ENCODE measurements around the gene IL19. TPM values are rescaled to one million over a fixed set of nuclear protein-coding genes. Genes with fewer than 3 reads are reported as not detected.

IL19 gene
- polyA plus RNA-seq, 1 of the 3 experiments (the other 2 are of a cell fraction), result not detected

DNA sequence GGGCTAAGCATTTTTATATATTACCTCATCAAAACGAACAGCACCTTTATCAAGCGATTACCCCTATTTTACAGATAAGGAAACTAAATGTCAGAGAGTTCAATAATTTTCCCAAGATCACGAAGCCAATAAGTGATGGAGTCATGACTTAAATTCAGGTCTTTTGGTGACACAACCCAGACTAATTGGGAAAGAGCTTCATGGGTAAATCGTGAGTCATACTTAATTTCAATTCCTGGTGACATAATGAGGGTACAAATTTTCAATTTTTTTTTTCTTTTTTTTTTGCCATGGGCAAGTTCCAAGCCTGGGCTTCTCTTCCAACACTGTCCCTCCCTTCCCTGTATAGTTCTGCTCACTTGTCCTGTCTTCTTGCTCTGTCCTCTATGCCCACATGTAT lies 31.8 kb downstream of the IL19 start:
- Histone ChIP-seq H4K20me1 (ENCODE audit: insufficient read depth) (no peaks in the 10 kb centered on the region), H3F3A (replicated peaks; ENCODE audit: insufficient read depth) (no peaks in the 10 kb centered on the region), H3K9me2 (no peaks in the 10 kb centered on the region), H3K36me3 (replicated peaks in 1 of 2; ENCODE audit: control insufficient read depth in 1 of 2, insufficient read depth in 2 of 2, low read length in 1 of 2) (no peaks in the 10 kb centered on the region), H3K27me3 (ENCODE audit: insufficient read depth) (peaks cover 17% of the 10 kb centered on the region; the same call in 1 of the 2 replicates), H3K27ac (ENCODE audit: low read depth in 2 of 2, low read length in 1 of 2) (no peak overlapping the region), H3K79me2 (ENCODE audit: insufficient read depth) (no peaks in the 10 kb centered on the region), H3K4me2 (no peak overlapping the region), H3K9me3 (no peaks in the 10 kb centered on the region), H3K4me1 (ENCODE audit: control insufficient read depth in 1 of 2, insufficient read depth in 2 of 2, low read depth in 1 of 2, low read length in 1 of 2) (peaks cover 0 to 26% of the 10 kb centered on the region in 2 experiments; a peak in 2 of 4 replicates), H2AFZ (ENCODE audit: low read depth) (no peak overlapping the region), H3K4me3 (ENCODE audit: low read depth in 2 of 2, low read length in 1 of 2) (no peak overlapping the region), H3K9ac (no peak overlapping the region)
- WGBS (ENCODE audit: low lambda C conversion rate), result 47% methylated on average over 4 of the region's 4 CpGs
- ChIA-PET POLR2A (no interaction called here), CTCF (interaction anchor here (1.5 kb wide), 1 partner anchor 41 kb away, joined by 5 read pairs; no protein-coding TSS in a partner anchor)
- TF ChIP-seq MXI1 (IDR thresholded peaks at IDR 0.05; ENCODE audit: low read depth, low read length) (no peak), SMC3 (IDR thresholded peaks at IDR 0.05; ENCODE audit: low read depth, low read length) (no peak), JUND (IDR thresholded peaks at IDR 0.05) (no peak), IRF3 (IDR thresholded peaks at IDR 0.05; ENCODE audit: low read depth, low read length) (no peak), POLR2AphosphoS5 (IDR thresholded peaks at IDR 0.05; ENCODE audit: low read depth, low read length) (no peak), RAD21 (IDR thresholded peaks at IDR 0.05; ENCODE audit: low read length) (no peak), FOXJ3 (CRISPR knock-in tag; IDR thresholded peaks at IDR 0.05) (no peak), NRF1 (IDR thresholded peaks at IDR 0.05; ENCODE audit: low read depth, low read length) (no peak), TEAD4 (IDR thresholded peaks at IDR 0.05; ENCODE audit: borderline replicate concordance, insufficient read depth) (no peak), GATA2 (CRISPR knock-in tag; IDR thresholded peaks at IDR 0.05) (no peak), FOXM1 (IDR thresholded peaks at IDR 0.05; ENCODE audit: low read depth) (no peak), SIN3A (IDR thresholded peaks at IDR 0.05; ENCODE audit: borderline replicate concordance, low read depth, low read length) (no peak), RCOR1 (IDR thresholded peaks at IDR 0.05; ENCODE audit: low read length) (no peak)
- DNase-seq, result no peak

DNA sequence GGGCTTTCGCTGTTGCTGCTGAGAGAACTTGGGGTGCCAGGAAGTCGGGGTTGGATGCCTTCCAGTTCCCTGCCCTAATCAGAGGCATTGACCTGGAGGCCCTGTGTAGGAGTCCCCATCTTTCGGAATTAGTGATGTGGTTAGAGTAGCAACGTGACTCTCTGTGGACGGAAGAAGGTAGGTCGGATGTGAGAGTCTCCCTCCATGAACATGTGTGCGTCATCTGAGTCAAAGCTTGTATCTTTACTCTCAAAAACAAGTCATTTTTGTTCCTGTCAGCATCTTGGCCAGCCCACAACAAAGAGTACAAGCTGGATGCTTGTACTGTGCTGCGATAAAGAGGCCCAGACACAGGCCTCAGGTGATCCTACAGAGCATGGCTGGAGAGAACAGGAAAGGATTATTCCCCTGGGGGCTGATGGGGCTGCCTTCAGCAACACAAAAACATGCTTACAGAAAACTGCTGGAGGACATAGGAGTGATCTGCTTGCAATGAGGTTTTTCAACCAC lies 32.7 kb downstream of the IL19 start:
- Histone ChIP-seq H3K4me2 (no peak overlapping the region), H3K9me3 (no peaks in the 10 kb centered on the region), H3K4me1 (ENCODE audit: control insufficient read depth in 1 of 2, insufficient read depth in 2 of 2, low read depth in 1 of 2, low read length in 1 of 2) (peaks cover 0 to 26% of the 10 kb centered on the region in 2 experiments; a peak in 2 of 4 replicates), H3K4me3 (ENCODE audit: low read depth in 2 of 2, low read length in 1 of 2) (no peak overlapping the region), H3K9ac (no peak overlapping the region), H3K27ac (ENCODE audit: low read depth in 2 of 2, low read length in 1 of 2) (no peak overlapping the region; a peak in 1 of 4 replicates), H4K20me1 (ENCODE audit: insufficient read depth) (no peaks in the 10 kb centered on the region), H3K27me3 (ENCODE audit: insufficient read depth) (peaks cover 17% of the 10 kb centered on the region; the same call in 1 of the 2 replicates), H3F3A (replicated peaks; ENCODE audit: insufficient read depth) (no peaks in the 10 kb centered on the region), H2AFZ (ENCODE audit: low read depth) (no peak overlapping the region), H3K36me3 (replicated peaks in 1 of 2; ENCODE audit: control insufficient read depth in 1 of 2, insufficient read depth in 2 of 2, low read length in 1 of 2) (no peaks in the 10 kb centered on the region), H3K9me2 (no peaks in the 10 kb centered on the region), H3K79me2 (ENCODE audit: insufficient read depth) (no peaks in the 10 kb centered on the region)
- ChIA-PET CTCF (interaction anchor here (0.5 to 2.9 kb wide), 4 partner anchors 15 to 109 kb away, joined by 3 to 23 read pairs (median 3); no protein-coding TSS in a partner anchor), POLR2A (no interaction called here)
- 60% methylated on average over 8 of the region's 8 CpGs for WGBS (ENCODE audit: low lambda C conversion rate)
- DNase-seq, result no peak
- no peak for TF ChIP-seq RCOR1 (IDR thresholded peaks at IDR 0.05; ENCODE audit: low read length)
- no peak for TF ChIP-seq RFX5 (IDR thresholded peaks at IDR 0.05; ENCODE audit: low read length)
- no peak for TF ChIP-seq CHD2 (IDR thresholded peaks at IDR 0.05; ENCODE audit: low read length, partially characterized antibody)
- TF ChIP-seq POLR2AphosphoS5 (IDR thresholded peaks at IDR 0.05; ENCODE audit: low read depth, low read length), result no peak
- no peak for TF ChIP-seq ZBTB33 (IDR thresholded peaks at IDR 0.05; ENCODE audit: borderline replicate concordance, low read depth)
- TF ChIP-seq TAF1 (IDR thresholded peaks at IDR 0.05; ENCODE audit: borderline replicate concordance, low read depth, low read length), result no peak
- TF ChIP-seq FOXJ3 (CRISPR knock-in tag; IDR thresholded peaks at IDR 0.05), result no peak
- no peak for TF ChIP-seq SIN3A (IDR thresholded peaks at IDR 0.05; ENCODE audit: borderline replicate concordance, low read depth, low read length)
- no peak for TF ChIP-seq SMC3 (IDR thresholded peaks at IDR 0.05; ENCODE audit: low read depth, low read length)
- TF ChIP-seq REST (IDR thresholded peaks at IDR 0.05; ENCODE audit: low read depth, low read length), result no peak
- TF ChIP-seq, protein P1, sequence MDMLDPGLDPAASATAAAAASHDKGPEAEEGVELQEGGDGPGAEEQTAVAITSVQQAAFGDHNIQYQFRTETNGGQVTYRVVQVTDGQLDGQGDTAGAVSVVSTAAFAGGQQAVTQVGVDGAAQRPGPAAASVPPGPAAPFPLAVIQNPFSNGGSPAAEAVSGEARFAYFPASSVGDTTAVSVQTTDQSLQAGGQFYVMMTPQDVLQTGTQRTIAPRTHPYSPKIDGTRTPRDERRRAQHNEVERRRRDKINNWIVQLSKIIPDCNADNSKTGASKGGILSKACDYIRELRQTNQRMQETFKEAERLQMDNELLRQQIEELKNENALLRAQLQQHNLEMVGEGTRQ (IDR thresholded peaks at IDR 0.05; ENCODE audit: borderline replicate concordance, low read depth, low read length), result no peak
